ENCODE measurements around the gene TSR3. TPM values are rescaled to one million over a fixed set of nuclear protein-coding genes. Genes with fewer than 3 reads are reported as not detected.
A peak's percentile ranks its signal among the peaks of the same experiment; 100 is the strongest.

Gene TSR3
- total and polyA plus RNA-seq, 8 donors = 22.2 to 40.9 (median 30.2) TPM

GRCh38 chr16:1366712-1367299 lies 15.1 kb upstream of the TSR3 start:
- no peak for FAIRE-seq

GRCh38 chr16:1366060-1366711 lies 14.5 kb upstream of the TSR3 start:
- no peak for ATAC-seq
- Histone ChIP-seq H3K27ac (no peak overlapping the region), H3K27me3 (no peaks in the 10 kb centered on the region), H3K36me3 (peaks cover 0 to 35% (median 7%) of the 10 kb centered on the region in 3 donors), H3K4me3 (no peak overlapping the region), H3K4me1 (no peaks in the 10 kb centered on the region), H3K9me3 (no peaks in the 10 kb centered on the region)
- no peak for TF ChIP-seq CTCF (IDR thresholded peaks at IDR 0.05)
- 92% methylated on average over 26 to 29 of the region's 29 CpGs for WGBS, 2 donors
- FAIRE-seq = no peak
- DNase-seq = peak in 1 of 6 donors; percentile 74
- intact Hi-C loops (cut with DNase I) = no loop called here

More at GRCh38 chr16:1366712-1367299, 15.1 kb upstream of the TSR3 start:
- no peak for ATAC-seq
- no peaks in the 10 kb centered on the region for H3K4me1 ChIP-seq
- peak in 1 of 6 donors; percentile 79 for DNase-seq
- H3K4me3 ChIP-seq = no peak overlapping the region
- H3K36me3 ChIP-seq = peaks cover 0 to 35% (median 7%) of the 10 kb centered on the region in 3 donors
- H3K27me3 ChIP-seq = no peaks in the 10 kb centered on the region
- WGBS, 2 donors = 92 to 93% methylated on average over 22 to 24 of the region's 24 CpGs
- no peak for TF ChIP-seq CTCF (IDR thresholded peaks at IDR 0.05)
- H3K27ac ChIP-seq = no peak overlapping the region
- intact Hi-C loops (cut with DNase I) = no loop called here
- no peaks in the 10 kb centered on the region for H3K9me3 ChIP-seq

GRCh38 chr16:1364510-1364909 lies 12.8 kb upstream of the TSR3 start:
- Histone ChIP-seq H3K4me3 (no peak overlapping the region), H3K36me3 (peaks cover 0 to 30% (median 7%) of the 10 kb centered on the region in 3 donors), H3K4me1 (no peaks in the 10 kb centered on the region), H3K27ac (no peak overlapping the region), H3K27me3 (no peaks in the 10 kb centered on the region), H3K9me3 (no peaks in the 10 kb centered on the region)
- ATAC-seq = no peak
- TF ChIP-seq CTCF (IDR thresholded peaks at IDR 0.05) = no peak
- no peak for DNase-seq
- no peak for FAIRE-seq
- intact Hi-C loops (cut with DNase I) = no loop called here
- WGBS, 2 donors = 88% methylated on average over 22 of the region's 22 CpGs

- H3K36me3 ChIP-seq = peaks cover 0 to 30% (median 7%) of the 10 kb centered on the region in 3 donors
- peak in 5 of 6 donors; percentile 24 to 89 (median 70) for DNase-seq
- 41 to 43% methylated on average over 15 to 18 of the region's 18 CpGs for WGBS, 2 donors
- no peak overlapping the region for H3K27ac ChIP-seq
- no peaks in the 10 kb centered on the region for H3K4me1 ChIP-seq
- no peak overlapping the region for H3K4me3 ChIP-seq
- intact Hi-C loops (cut with DNase I) = no loop called here
- ATAC-seq = peak; percentile 81 to 95 (median 90)
- peak; percentile 60 to 72 (median 64) for TF ChIP-seq CTCF (IDR thresholded peaks at IDR 0.05)
- H3K27me3 ChIP-seq = no peaks in the 10 kb centered on the region
- no peak for FAIRE-seq
- no peaks in the 10 kb centered on the region for H3K9me3 ChIP-seq
Observed at GRCh38 chr16:1363501-1364041, 11.9 kb upstream of the TSR3 start.

Measured in pancreas (tissue), 10 donors.